Suprapubic skin (tissue), 4 donors: Measurements from ENCODE around the gene DOCK11. TPM values are rescaled to one million over a fixed set of nuclear protein-coding genes. Genes with fewer than 3 reads are reported as not detected.

Source experiments
- DNase-seq, 2 donors: peaks; one replicate each; pipeline ENCODE4 v3.0.0-alpha.2; 2019; ENCODE audit warnings: low spot score in 2 of 2
- H3K27ac ChIP-seq: fragments of 200-600 bp; sonication (generic); one replicate; pipeline ENCODE4 v1.5.1; 2019
- H3K27me3 ChIP-seq: fragments of 200-600 bp; sonication (generic); one replicate; pipeline ENCODE4 v1.5.1; 2019
- H3K36me3 ChIP-seq: fragments of 200-600 bp; sonication (generic); one replicate; pipeline ENCODE4 v1.5.1; 2019
- H3K4me1 ChIP-seq: fragments of 200-600 bp; sonication (generic); one replicate; pipeline ENCODE4 v1.5.1; 2019
- H3K4me3 ChIP-seq: fragments of 200-600 bp; sonication (generic); one replicate; pipeline ENCODE4 v1.5.1; 2019; ENCODE audit warnings: mild to moderate bottlenecking
- H3K9me3 ChIP-seq: fragments of 200-600 bp; sonication (generic); one replicate; pipeline ENCODE4 v1.5.1; 2019
- EP300 ChIP-seq: sonication (generic); formaldehyde crosslinking; IDR thresholded peaks from one replicate; pipeline ENCODE4 v1.6.1; 2017; ENCODE audit warnings: antibody characterized with exemption
- POLR2A ChIP-seq, 2 donors: fragments of 450-650 bp; IDR thresholded peaks; one replicate each; pipeline ENCODE4 v1.6.1; 2017; ENCODE audit warnings: antibody characterized with exemption in 2 of 2, mild to moderate bottlenecking in 2 of 2, moderate library complexity in 2 of 2
- POLR2AphosphoS5 ChIP-seq, 3 donors: sonication (generic); formaldehyde crosslinking; IDR thresholded peaks; one replicate each; pipeline ENCODE4 v1.6.1; 2017; ENCODE audit warnings: antibody characterized with exemption in 3 of 3
- WGBS: methylation state at CpG from one replicate; pipeline ENCODE4 v1.1.5; 2018; 5-methylcytosine and 5-hydroxymethylcytosine counted together
- total RNA-seq, 4 donors: library from RNA; depleted of rRNA; stranded (reverse); fragments of >200 nt; gene quantifications; one replicate each; pipeline ENCODE4 v1.1.0, GENCODE V29; 2016
- TF ChIP-seq, protein P1 (sequence below), 2 donors: fragments of 200-600 bp in 1 of 2; fragments of 450-650 bp in 1 of 2; sonication (generic) in 1 of 2; IDR thresholded peaks; one replicate each; pipeline ENCODE4 v1.5.1; 2016 to 2019; ENCODE audit warnings: antibody characterized with exemption in 2 of 2, mild to moderate bottlenecking in 1 of 2, moderate library complexity in 1 of 2

Gene DOCK11
- total RNA-seq, 4 donors from 2014 or later, result 3.9 to 9.4 (median 5.7) TPM

DNA sequence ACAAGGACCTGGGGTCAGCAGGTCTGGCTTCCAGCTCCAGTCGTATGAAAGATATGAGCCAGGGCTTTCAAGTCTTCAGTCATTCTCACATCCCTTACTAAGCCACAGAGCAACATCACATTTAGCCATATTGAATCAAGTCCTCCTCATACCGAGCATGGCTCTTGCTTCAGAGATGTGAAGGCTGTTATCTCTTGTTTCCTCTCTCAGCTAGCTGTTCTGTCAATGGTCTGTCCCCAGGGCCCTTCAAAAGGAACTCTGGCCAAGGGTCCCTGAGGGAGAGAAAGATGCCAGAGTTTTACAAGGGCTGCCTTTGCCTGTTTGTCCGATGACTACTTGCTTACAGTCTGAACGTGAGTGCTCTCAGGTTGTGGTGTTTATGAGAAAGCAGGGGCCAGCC lies 30.5 kb downstream of the DOCK11 start:
- TF ChIP-seq EP300, result no peak
- no peak for DNase-seq
- Histone ChIP-seq H3K27me3 (no peaks in the 10 kb centered on the region), H3K4me1 (peaks cover 9% of the 10 kb centered on the region), H3K9me3 (no peaks in the 10 kb centered on the region), H3K27ac (no peak overlapping the region), H3K36me3 (no peaks in the 10 kb centered on the region), H3K4me3 (no peak overlapping the region)
- 57% methylated on average over 4 of the region's 4 CpGs for WGBS

DNA sequence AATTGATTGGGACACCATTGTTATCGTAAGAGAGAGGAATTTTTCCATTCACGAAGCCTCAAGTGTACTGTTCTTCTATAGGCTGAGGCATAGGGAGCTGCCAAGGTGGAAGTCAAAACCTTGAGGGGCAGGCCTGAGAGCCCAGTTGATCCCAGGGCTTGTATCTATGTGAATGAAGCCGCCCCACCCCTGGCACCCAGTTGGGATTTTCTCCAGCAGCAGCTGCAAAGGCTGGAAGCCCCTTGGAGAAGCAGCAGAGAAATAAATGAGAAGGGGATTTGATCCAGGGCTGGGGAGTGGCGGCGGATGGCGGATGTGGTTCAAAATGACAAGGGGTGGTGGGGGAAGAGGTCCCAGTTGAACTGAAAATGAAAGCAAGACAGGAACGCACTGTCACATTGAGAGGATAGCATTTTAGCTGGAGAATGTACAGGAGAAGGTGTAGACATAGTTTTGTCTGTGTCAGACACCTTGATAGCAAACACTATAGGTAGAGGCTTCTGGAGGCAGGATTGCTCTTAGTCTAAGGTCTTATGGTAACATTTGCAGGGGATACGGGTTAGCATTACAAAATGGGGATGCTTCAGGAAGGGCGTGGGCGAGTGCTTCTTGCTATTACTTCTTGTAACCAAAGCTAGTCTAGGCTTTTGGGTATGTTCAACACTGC lies 32.6 kb downstream of the DOCK11 start:
- no peak overlapping the region for H3K27ac ChIP-seq

DNA sequence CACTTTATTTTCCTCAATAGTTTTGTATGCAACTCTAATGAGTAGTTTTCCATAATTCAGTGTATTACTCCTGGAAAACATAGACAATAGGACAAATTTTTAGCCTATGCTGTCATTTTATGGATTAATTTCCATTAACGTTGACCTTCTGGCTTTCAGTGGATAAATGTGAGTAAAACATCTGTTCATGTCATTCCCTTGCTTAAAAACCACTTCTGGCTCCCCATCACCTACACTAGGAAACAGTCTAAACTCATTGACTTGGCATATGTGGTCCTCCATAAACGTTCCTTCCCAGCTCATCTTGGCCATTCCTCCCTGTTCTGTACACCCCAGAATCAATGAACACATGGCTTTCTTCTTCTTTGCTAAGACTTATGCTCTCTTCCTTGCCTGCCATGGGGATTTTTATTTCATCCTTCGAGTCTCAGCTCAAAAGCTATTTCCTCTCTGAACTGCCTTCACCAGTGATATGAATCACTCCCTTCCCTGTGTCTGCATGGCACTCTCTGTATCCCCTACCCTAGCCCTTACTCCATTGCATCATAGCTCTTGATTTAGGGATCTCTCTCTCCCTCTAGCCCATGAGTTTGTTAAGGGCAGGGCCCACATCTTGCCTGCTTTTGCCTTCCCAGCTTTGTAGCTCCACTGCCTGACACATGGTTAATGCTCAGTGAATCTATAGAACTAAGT lies 34.8 kb downstream of the DOCK11 start:
- no peak for DNase-seq
- 43% methylated on average over 3 of the region's 3 CpGs for WGBS
- H3K4me1 ChIP-seq, result no peaks in the 10 kb centered on the region
- no peaks in the 10 kb centered on the region for H3K27me3 ChIP-seq
- H3K36me3 ChIP-seq, result no peaks in the 10 kb centered on the region
- H3K27ac ChIP-seq, result no peak overlapping the region
- TF ChIP-seq, protein P1, sequence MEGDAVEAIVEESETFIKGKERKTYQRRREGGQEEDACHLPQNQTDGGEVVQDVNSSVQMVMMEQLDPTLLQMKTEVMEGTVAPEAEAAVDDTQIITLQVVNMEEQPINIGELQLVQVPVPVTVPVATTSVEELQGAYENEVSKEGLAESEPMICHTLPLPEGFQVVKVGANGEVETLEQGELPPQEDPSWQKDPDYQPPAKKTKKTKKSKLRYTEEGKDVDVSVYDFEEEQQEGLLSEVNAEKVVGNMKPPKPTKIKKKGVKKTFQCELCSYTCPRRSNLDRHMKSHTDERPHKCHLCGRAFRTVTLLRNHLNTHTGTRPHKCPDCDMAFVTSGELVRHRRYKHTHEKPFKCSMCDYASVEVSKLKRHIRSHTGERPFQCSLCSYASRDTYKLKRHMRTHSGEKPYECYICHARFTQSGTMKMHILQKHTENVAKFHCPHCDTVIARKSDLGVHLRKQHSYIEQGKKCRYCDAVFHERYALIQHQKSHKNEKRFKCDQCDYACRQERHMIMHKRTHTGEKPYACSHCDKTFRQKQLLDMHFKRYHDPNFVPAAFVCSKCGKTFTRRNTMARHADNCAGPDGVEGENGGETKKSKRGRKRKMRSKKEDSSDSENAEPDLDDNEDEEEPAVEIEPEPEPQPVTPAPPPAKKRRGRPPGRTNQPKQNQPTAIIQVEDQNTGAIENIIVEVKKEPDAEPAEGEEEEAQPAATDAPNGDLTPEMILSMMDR (IDR thresholded peaks at IDR 0.05), result no peak
- TF ChIP-seq POLR2AphosphoS5 (IDR thresholded peaks at IDR 0.05) (no peak), EP300 (no peak), POLR2A (IDR thresholded peaks at IDR 0.05) (no peak)
- H3K4me3 ChIP-seq, result no peak overlapping the region
- H3K9me3 ChIP-seq, result no peaks in the 10 kb centered on the region

More for the DNA sequence above, 32.6 kb downstream of the DOCK11 start:
- H3K36me3 ChIP-seq, result no peaks in the 10 kb centered on the region
- TF ChIP-seq POLR2A (IDR thresholded peaks at IDR 0.05) (no peak), EP300 (no peak), POLR2AphosphoS5 (IDR thresholded peaks at IDR 0.05) (no peak)
- TF ChIP-seq, protein P1 (IDR thresholded peaks at IDR 0.05), result no peak
- no peak overlapping the region for H3K4me3 ChIP-seq
- no peaks in the 10 kb centered on the region for H3K9me3 ChIP-seq
- 62% methylated on average over 10 of the region's 10 CpGs for WGBS
- H3K4me1 ChIP-seq, result no peaks in the 10 kb centered on the region
- no peak for DNase-seq
- no peaks in the 10 kb centered on the region for H3K27me3 ChIP-seq

DNA sequence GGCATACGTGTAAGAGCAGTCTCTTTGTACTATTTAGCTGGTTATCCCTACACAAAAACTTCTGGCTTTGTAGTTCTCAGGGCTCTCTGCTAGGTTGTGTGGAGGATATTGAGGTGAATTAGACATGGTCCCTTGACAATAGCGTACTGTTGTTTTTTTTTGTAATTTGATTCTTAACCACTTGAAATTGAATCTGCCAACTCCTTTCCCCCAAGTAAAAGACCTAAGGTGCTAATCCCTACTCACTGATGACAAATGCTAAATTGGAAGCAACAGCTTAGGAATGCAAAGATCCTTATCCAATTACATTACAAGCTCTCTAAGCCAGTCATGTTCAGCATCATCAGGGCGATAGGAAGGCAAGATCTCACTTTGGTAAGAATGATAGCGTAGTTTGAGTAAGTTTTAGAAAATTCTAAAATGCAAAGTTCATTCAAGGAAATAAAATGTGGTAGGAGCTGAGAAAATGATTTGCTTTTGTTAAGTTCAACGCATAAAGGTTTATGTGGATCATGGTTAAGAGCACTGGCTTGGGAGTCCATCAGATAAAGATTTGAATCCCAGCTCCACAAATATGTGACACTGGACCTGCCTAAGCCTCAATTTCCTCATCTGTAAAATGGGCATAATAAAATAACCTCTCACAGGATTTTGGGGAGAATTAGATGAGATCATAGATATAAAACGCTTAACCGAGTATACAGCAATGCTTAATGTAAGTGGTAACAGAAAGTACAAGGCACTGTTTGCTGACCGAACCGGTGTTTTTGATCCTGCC lies 39.3 kb downstream of the DOCK11 start:
- Histone ChIP-seq H3K4me1 (peaks cover 2% of the 10 kb centered on the region), H3K4me3 (no peak overlapping the region), H3K36me3 (no peaks in the 10 kb centered on the region), H3K9me3 (no peaks in the 10 kb centered on the region), H3K27me3 (no peaks in the 10 kb centered on the region), H3K27ac (no peak overlapping the region)
- WGBS, result 81% methylated on average over 9 of the region's 9 CpGs
- TF ChIP-seq POLR2A (IDR thresholded peaks at IDR 0.05), result no peak
- no peak for TF ChIP-seq POLR2AphosphoS5 (IDR thresholded peaks at IDR 0.05)
- TF ChIP-seq EP300, result no peak
- TF ChIP-seq, protein P1 (IDR thresholded peaks at IDR 0.05), result no peak
- no peak for DNase-seq

DNA sequence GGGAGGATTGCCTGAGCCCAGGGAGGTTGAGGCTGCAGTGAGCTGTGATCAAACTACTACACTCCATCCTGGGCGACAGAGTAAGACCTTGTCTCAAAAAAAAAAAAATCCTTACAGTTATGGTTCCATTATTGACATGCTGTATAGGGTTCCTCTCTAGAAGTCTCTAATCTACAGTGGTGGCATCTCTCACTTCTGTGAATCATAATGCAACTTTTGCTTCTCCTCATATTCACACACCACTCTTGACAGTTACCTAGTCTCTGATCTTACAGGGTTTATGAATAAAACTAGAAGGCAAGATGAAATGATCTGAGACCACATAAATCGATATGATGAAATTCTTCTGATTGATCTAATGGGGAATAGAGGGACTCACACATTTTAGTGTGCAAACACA lies 40.6 kb downstream of the DOCK11 start:
- peaks cover 2% of the 10 kb centered on the region for H3K4me1 ChIP-seq
- DNase-seq, result no peak
- H3K27me3 ChIP-seq, result no peaks in the 10 kb centered on the region
- no peak for TF ChIP-seq POLR2A (IDR thresholded peaks at IDR 0.05)
- no peak overlapping the region for H3K27ac ChIP-seq
- H3K36me3 ChIP-seq, result no peaks in the 10 kb centered on the region
- no peaks in the 10 kb centered on the region for H3K9me3 ChIP-seq
- H3K4me3 ChIP-seq, result no peak overlapping the region
- WGBS, result 70% methylated on average over 2 of the region's 2 CpGs
